AG09319 (cell line): ENCODE measurements around the gene SERPINB4.
"Not testable (repeated sequence)": the region's sequence is repeated elsewhere in the genome, so short reads cannot be mapped to it uniquely, and the experiment has no call there.

Experiments used
- DNase-seq: peaks from one replicate; pipeline ENCODE4 v3.0.0-alpha.2; 2010; ENCODE audit warnings: low read depth; ENCODE audit errors: extremely low read depth
- CTCF ChIP-seq: IDR thresholded peaks from 2 replicates; pipeline ENCODE4 v1.5.1; 2011; ENCODE audit warnings: low read depth, mild to moderate bottlenecking, inconsistent platforms, low read length, moderate library complexity

SERPINB4 gene

GRCh38 chr18:63646936-63647335, 2.9 kb upstream of the SERPINB4 start:
- DNase-seq: no peak
- TF ChIP-seq CTCF: no peak

- not testable (repeated sequence) for DNase-seq
These were observed 638 bp upstream of the SERPINB4 start for GRCh38 chr18:63644694-63645093.

DNA sequence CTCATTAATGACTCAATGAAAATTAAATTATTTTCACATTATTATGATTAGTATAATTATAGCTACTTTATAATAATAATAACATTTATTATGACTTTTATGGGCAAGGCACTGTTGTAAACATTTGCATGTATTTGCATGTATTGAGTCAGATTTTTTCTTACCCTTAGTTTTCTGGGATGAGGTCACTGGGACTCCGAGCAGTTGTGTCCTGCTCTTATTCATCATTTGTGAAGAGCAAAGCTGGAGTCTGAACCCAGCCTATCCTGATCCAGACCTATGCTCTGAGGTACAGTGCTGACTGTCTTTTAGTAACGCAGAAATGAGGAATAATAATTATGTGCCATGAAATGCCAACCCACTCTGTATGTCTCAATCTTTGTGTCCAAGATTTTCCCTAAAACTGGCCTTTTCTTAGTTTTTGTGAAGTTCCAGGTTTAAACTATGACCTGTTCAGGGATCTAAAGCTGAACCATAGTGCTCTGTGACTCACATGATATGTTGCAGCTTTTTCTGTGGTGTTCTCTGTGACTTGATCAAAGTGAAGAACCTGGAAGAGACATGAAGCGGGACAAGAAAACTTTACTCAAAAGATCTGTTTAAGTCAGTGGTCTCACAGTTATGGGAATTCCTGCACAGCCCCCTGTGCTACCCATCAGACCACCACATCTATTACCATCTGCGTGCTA, 1.2 kb downstream of the SERPINB4 start:
- not testable (repeated sequence) for DNase-seq

GRCh38 chr18:63641157-63641680, 2.8 kb downstream of the SERPINB4 start:
- DNase-seq: not testable (repeated sequence)

DNA sequence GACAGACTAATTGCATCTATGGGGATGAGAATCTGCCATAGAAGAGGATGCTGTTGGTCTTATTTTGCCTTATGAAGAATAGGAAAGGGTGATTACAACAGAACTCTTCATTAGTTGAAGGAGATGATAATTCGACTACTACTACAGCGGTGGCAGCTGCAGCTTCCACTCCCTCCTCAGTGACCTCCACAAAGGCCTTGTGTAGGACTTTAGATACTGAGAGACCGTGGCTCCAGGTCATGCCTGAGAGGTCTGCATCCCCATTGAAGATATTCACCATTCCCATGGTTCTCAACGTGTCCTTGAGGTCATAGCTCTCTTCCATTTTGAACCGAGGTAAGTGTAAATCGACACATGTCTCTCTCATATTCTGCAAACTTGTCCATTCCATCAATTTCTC, 6.4 kb downstream of the SERPINB4 start:
- no peak for DNase-seq
- TF ChIP-seq CTCF: no peak

DNA sequence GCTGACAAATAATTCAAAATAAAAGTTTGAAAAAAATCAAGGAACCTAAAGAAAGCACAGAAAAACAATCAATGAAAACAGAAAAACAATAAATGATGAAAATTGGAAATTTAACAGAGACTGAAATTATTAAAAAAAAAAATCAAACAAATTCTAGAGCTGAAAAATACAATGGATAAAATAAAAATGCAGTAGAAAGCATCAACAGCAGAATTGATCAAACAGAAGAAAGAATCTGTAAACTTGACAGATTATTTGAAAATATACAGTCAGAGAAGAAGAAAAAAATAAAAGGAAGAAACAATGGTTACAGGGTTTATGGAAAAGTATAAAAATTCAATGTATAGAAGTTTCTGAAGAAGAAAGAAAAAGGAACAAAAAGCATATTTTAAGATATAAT, 16.2 kb downstream of the SERPINB4 start:
- no peak for DNase-seq
- TF ChIP-seq CTCF: no peak

DNA sequence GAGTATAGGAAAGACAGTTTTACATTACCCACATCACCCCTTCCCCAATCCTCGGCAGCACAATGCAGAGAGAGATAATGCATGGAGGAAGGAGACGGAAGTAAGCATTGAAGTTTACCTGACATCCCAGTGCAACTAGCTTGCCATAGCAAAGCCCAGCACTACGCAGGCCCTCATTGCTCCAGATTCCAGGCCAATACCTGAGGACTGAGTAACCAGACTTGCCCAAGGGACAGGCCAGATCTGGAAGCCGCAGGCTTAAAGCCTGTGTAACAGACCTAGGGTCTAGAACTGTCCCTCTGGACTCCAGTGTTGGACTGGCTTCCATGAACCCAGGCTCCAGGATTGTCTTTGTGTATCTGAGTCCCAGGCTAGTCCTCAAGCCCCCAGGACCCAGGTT, 17.6 kb downstream of the SERPINB4 start:
- DNase-seq: no peak
- TF ChIP-seq CTCF: no peak

GRCh38 chr18:63624863-63625262, 19.2 kb downstream of the SERPINB4 start:
- TF ChIP-seq CTCF: no peak
- no peak for DNase-seq

GRCh38 chr18:63619661-63620060, 24.4 kb downstream of the SERPINB4 start:
- no peak for TF ChIP-seq CTCF
- DNase-seq: no peak
